NCI-H510A treated with DMSO at 0.1 percent for 48 hours (cell line): ENCODE measurements around the gene VIPR2.
"Not testable (repeated sequence)": the region's sequence is repeated elsewhere in the genome, so short reads cannot be mapped to it uniquely, and the experiment has no call there.

ENCODE experiments used
- DNase-seq: peaks from one replicate; lab custom pipeline; 2025; lab: John Stamatoyannopoulos, UW

VIPR2 gene

GRCh38 chr7:159092701-159093121, 52.0 kb downstream of the VIPR2 start:
- no peak for DNase-seq

- DNase-seq, result no peak
Observed at GRCh38 chr7:159091480-159092475, 52.9 kb downstream of the VIPR2 start.

GRCh38 chr7:159091041-159091440, 53.6 kb downstream of the VIPR2 start:
- no peak for DNase-seq

GRCh38 chr7:159088016-159088865, 56.4 kb downstream of the VIPR2 start:
- no peak for DNase-seq

GRCh38 chr7:159086301-159086925, 58.3 kb downstream of the VIPR2 start:
- no peak for DNase-seq

GRCh38 chr7:159084069-159084801, 60.4 kb downstream of the VIPR2 start:
- DNase-seq, result no peak

- DNase-seq, result no peak
Observed at GRCh38 chr7:159083698-159084068, 61.0 kb downstream of the VIPR2 start.

GRCh38 chr7:159083001-159083697, 61.5 kb downstream of the VIPR2 start:
- DNase-seq, result no peak

GRCh38 chr7:159082075-159082474, 62.6 kb downstream of the VIPR2 start:
- not testable (repeated sequence) for DNase-seq

- no peak for DNase-seq
Observed at GRCh38 chr7:159078911-159079270, 65.8 kb downstream of the VIPR2 start.

GRCh38 chr7:159078193-159078910, 66.3 kb downstream of the VIPR2 start:
- no peak for DNase-seq

- DNase-seq, result no peak
Observed at GRCh38 chr7:159076333-159076732, 68.3 kb downstream of the VIPR2 start.

GRCh38 chr7:159075563-159076238, 69.0 kb downstream of the VIPR2 start:
- no peak for DNase-seq

GRCh38 chr7:159071260-159071659, 73.4 kb downstream of the VIPR2 start:
- no peak for DNase-seq

GRCh38 chr7:159070431-159071148, 74.1 kb downstream of the VIPR2 start:
- DNase-seq, result no peak

- no peak for DNase-seq
Observed at GRCh38 chr7:159068893-159069448, 75.7 kb downstream of the VIPR2 start.

GRCh38 chr7:159068488-159068811, 76.2 kb downstream of the VIPR2 start:
- DNase-seq, result no peak

- no peak for DNase-seq
Observed at GRCh38 chr7:159067576-159068487, 76.8 kb downstream of the VIPR2 start.
